Activated T-helper 2 cell treated with anti-CD3 and anti-CD28 coated beads, Interferon-gamma antibody, Interleukin-2, Interleukin-4, amounts not matched to agents 10 μg/mL and 5 μg/mL and 100 μg/mL, durations not matched to agents 14 hours and 24 hours and 36 hours (primary cell): Measurements from ENCODE around the gene GSS. TPM values are rescaled to one million over a fixed set of nuclear protein-coding genes. Genes with fewer than 3 reads are reported as not detected.

Experiments used
- total RNA-seq: library from RNA; stranded (reverse); gene quantifications from 2 replicates; pipeline ENCODE4 v1.2.3, GENCODE V29; 2022

The GSS gene
- total RNA-seq, 1 donor from 2014 or later, result 70.5 TPM

Other genes starting within 250 kb of the GSS start
- gene NCOA6, start 130.2 kb downstream of the GSS start, total RNA-seq, result 29.1 and 30.9 TPM in 2 replicates
- gene GGT7, start 83.0 kb downstream of the GSS start, total RNA-seq, result 13.3 and 13.5 TPM in 2 replicates
- gene ACSS2, start 79.2 kb downstream of the GSS start, total RNA-seq, result 51.3 and 59.4 TPM in 2 replicates
- gene MYH7B, start 62 bp upstream of the GSS start, total RNA-seq, result 0.30 and 0.34 TPM in 2 replicates
- gene TRPC4AP, start 137.0 kb upstream of the GSS start, total RNA-seq, result 52.3 and 52.4 TPM in 2 replicates
- gene EDEM2, start 191.5 kb upstream of the GSS start, total RNA-seq, result 25.5 and 25.7 TPM in 2 replicates
- gene PROCR, start 216.3 kb upstream of the GSS start, total RNA-seq, result 0.43 and 0.64 TPM in 2 replicates